ENCODE results near the gene NADSYN1. TPM values are rescaled to one million over a fixed set of nuclear protein-coding genes. Genes with fewer than 3 reads are reported as not detected.

The NADSYN1 gene
- total RNA-seq, 2 donors from 2014 or later = 45.7 to 71.2 TPM

DNA sequence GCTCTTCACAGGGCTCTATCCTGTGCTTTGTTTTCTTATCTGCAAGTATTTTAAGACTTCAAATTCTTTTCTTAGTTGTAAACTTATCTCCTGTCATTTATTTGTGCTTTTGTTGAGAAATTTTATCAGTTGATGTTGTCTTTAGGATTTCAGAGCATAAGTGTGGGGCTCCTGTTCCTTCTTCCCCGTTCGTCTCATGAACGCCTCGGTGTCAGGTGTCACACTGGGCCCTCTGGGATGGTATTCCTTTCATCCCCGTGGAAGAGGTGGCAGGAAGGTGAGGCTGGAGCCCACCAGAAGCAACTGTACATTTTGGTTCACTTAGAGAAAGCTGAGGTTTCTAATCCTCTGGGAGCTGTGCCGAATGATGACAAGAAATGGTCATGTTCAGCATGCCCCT, 17.9 kb downstream of the NADSYN1 start:
- no peaks in the 10 kb centered on the region for H3K4me1 ChIP-seq
- WGBS, 2 donors = 78 to 85% methylated on average over 6 of the region's 6 CpGs
- ATAC-seq = no peak
- no peaks in the 10 kb centered on the region for H3K27me3 ChIP-seq
- no peak for DNase-seq
- H3K36me3 ChIP-seq (replicated peaks in 1 of 2; ENCODE audit: insufficient read depth in 1 of 2, low read depth in 2 of 2) = peaks cover 0 to 26% of the 10 kb centered on the region in 2 donors
- intact Hi-C loops (cut with DNase I) = no loop called here
- H3K9me3 ChIP-seq = no peaks in the 10 kb centered on the region
- no peak overlapping the region for H3K4me3 ChIP-seq
- TF ChIP-seq POLR2A (IDR thresholded peaks at IDR 0.05) = no peak
- TF ChIP-seq, protein P1, sequence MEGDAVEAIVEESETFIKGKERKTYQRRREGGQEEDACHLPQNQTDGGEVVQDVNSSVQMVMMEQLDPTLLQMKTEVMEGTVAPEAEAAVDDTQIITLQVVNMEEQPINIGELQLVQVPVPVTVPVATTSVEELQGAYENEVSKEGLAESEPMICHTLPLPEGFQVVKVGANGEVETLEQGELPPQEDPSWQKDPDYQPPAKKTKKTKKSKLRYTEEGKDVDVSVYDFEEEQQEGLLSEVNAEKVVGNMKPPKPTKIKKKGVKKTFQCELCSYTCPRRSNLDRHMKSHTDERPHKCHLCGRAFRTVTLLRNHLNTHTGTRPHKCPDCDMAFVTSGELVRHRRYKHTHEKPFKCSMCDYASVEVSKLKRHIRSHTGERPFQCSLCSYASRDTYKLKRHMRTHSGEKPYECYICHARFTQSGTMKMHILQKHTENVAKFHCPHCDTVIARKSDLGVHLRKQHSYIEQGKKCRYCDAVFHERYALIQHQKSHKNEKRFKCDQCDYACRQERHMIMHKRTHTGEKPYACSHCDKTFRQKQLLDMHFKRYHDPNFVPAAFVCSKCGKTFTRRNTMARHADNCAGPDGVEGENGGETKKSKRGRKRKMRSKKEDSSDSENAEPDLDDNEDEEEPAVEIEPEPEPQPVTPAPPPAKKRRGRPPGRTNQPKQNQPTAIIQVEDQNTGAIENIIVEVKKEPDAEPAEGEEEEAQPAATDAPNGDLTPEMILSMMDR (IDR thresholded peaks at IDR 0.05) = no peak
- H3K27ac ChIP-seq = no peak overlapping the region

DNA sequence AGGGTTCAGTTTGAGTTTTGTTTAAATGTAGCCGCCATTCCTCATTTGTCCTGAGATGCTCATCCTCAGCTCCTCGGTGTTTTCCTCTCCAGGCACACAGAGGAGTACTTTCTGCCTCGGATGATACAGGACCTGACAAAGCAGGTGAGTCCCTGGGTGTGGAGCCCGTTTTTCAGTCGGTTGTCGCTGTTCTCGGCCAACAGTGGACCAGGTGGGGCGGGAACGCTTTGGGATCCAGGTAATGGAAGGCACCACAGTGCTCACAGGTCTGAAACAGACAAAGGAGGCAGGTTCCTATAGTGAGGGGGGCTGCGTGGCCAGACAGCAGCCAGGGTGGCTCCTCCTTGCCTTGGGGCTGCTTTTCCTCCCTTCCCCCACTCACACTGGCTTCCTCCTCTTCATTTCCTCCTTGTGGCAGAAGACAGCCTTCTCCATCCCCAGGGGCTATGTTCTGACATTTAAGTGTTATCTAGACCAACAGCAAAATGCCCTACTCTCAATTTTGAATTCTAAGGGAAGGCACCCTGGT, 19.4 kb downstream of the NADSYN1 start:
- no peaks in the 10 kb centered on the region for H3K27me3 ChIP-seq
- no peak for TF ChIP-seq POLR2A (IDR thresholded peaks at IDR 0.05)
- TF ChIP-seq, protein P1 (IDR thresholded peaks at IDR 0.05) = no peak
- WGBS, 2 donors = 82 to 85% methylated on average over 10 of the region's 10 CpGs
- ATAC-seq (no peak), DNase-seq (no peak)
- H3K9me3 ChIP-seq = no peaks in the 10 kb centered on the region
- H3K4me1 ChIP-seq = no peaks in the 10 kb centered on the region
- H3K4me3 ChIP-seq = no peak overlapping the region
- no peak overlapping the region for H3K27ac ChIP-seq
- intact Hi-C loops (cut with DNase I) = no loop called here
- H3K36me3 ChIP-seq (replicated peaks in 1 of 2; ENCODE audit: insufficient read depth in 1 of 2, low read depth in 2 of 2) = peaks cover 0 to 26% of the 10 kb centered on the region in 2 donors

DNA sequence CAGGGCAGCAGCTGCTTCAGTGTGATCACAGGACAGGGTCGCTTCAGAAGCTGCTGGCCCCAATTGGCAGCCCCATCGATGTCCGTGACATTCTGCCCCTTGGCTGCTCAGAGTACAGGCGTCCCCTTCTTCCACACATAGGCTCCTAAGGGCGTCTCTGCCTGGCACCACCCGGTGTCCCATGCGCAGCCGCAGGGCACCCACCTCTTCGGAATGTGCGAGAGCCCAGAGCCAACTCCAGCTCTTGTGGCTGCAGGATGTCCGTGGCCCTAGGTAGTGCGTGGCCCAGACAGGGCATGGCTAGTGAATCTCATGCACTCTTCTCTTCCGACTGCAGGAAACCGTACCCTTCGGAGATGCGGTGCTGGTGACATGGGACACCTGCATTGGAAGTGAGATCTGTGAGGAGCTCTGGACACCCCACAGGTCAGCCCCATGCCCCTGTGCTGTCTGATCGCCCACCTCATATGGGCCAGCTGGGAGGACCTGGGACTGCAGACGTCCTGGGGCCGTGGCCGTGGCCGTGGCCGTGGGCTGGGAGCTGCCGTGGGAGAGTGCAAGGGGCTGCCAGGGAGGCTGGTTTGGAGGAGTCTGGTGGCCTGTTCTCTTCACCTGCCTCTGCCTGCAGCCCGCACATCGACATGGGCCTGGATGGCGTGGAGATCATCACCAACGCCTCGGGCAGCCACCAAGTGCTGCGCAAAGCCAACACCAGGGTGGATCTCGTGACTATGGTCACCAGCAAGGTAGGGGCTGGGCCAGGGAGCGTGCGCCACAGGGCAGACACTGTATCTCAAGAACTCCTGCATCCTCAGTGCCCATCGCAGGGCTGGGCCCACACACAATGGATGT, 20.2 kb downstream of the NADSYN1 start:
- 96 to 98% methylated on average over 18 to 31 of the region's 33 CpGs for WGBS, 2 donors
- DNase-seq (no peak), ATAC-seq (no peak)
- H3K9me3 ChIP-seq = no peaks in the 10 kb centered on the region
- peaks cover 0 to 26% of the 10 kb centered on the region in 2 donors for H3K36me3 ChIP-seq (replicated peaks in 1 of 2; ENCODE audit: insufficient read depth in 1 of 2, low read depth in 2 of 2)
- H3K27me3 ChIP-seq = no peaks in the 10 kb centered on the region
- H3K4me3 ChIP-seq = no peak overlapping the region
- intact Hi-C loops (cut with DNase I) = no loop called here
- TF ChIP-seq, protein P1 (IDR thresholded peaks at IDR 0.05) = no peak
- TF ChIP-seq POLR2A (IDR thresholded peaks at IDR 0.05) = no peak
- H3K4me1 ChIP-seq = no peaks in the 10 kb centered on the region
- H3K27ac ChIP-seq = no peak overlapping the region

- peaks cover 0 to 26% of the 10 kb centered on the region in 2 donors for H3K36me3 ChIP-seq (replicated peaks in 1 of 2; ENCODE audit: insufficient read depth in 1 of 2, low read depth in 2 of 2)
- no peaks in the 10 kb centered on the region for H3K27me3 ChIP-seq
- no peak overlapping the region for H3K27ac ChIP-seq
- no peak overlapping the region for H3K4me3 ChIP-seq
- no peak for ATAC-seq
- H3K4me1 ChIP-seq = no peaks in the 10 kb centered on the region
- no peaks in the 10 kb centered on the region for H3K9me3 ChIP-seq
- DNase-seq = no peak
- TF ChIP-seq, protein P1 (IDR thresholded peaks at IDR 0.05) = no peak
- TF ChIP-seq POLR2A (IDR thresholded peaks at IDR 0.05) = no peak
- WGBS, 2 donors = 96% methylated on average over 14 of the region's 14 CpGs; no CpG with 5 or more reads in 1 of the 2 donors
- intact Hi-C loops (cut with DNase I) = no loop called here
These were observed 20.7 kb downstream of the NADSYN1 start for GRCh38 chr11:71473793-71474080.

Data from body of pancreas (tissue), 4 donors.